H9 (cell line): ENCODE measurements around the gene CAMK1G. TPM values are rescaled to one million over a fixed set of nuclear protein-coding genes. Genes with fewer than 3 reads are reported as not detected.

Source experiments
- DNase-seq: peaks from one replicate; pipeline ENCODE4 v3.0.0-alpha.2; 2017
- H2AFZ ChIP-seq: one replicate; pipeline ENCODE4 v1.6.1; 2013; ENCODE audit warnings: mild to moderate bottlenecking, low read length, control low read depth, moderate library complexity
- H2AK5ac ChIP-seq: 2 replicates; pipeline ENCODE4 v1.6.1; 2013; ENCODE audit warnings: low read length, control low read depth, mixed read lengths; ENCODE audit not compliant: insufficient read length
- H2BK120ac ChIP-seq: one replicate; pipeline ENCODE4 v1.6.1; 2013; ENCODE audit warnings: low read depth, mild to moderate bottlenecking, low read length, control low read depth, inconsistent platforms; ENCODE audit not compliant: poor library complexity, severe bottlenecking
- H2BK12ac ChIP-seq: 2 replicates; pipeline ENCODE4 v1.6.1; 2013; ENCODE audit warnings: low read length, control low read depth, mixed read lengths, low read depth; ENCODE audit not compliant: insufficient read length
- H2BK15ac ChIP-seq: 2 replicates; pipeline ENCODE4 v1.6.1; 2013; ENCODE audit warnings: low read depth, low read length, control low read depth
- H2BK20ac ChIP-seq: one replicate; pipeline ENCODE4 v1.6.1; 2013; ENCODE audit warnings: low read depth, mild to moderate bottlenecking, low read length, control low read depth, inconsistent platforms; ENCODE audit not compliant: poor library complexity, severe bottlenecking
- H2BK5ac ChIP-seq: 2 replicates; pipeline ENCODE4 v1.6.1; 2013; ENCODE audit warnings: low read length, control low read depth, mixed read lengths; ENCODE audit not compliant: insufficient read length
- H3K14ac ChIP-seq: 2 replicates; pipeline ENCODE4 v1.6.1; 2013; ENCODE audit warnings: low read length, control low read depth; ENCODE audit not compliant: insufficient read depth
- H3K18ac ChIP-seq: 2 replicates; pipeline ENCODE4 v1.6.1; 2013; ENCODE audit warnings: low read depth, mild to moderate bottlenecking, mixed read lengths, low read length, control low read depth; ENCODE audit not compliant: insufficient read length
- H3K23ac ChIP-seq: 2 replicates; pipeline ENCODE4 v1.6.1; 2013; ENCODE audit warnings: low read length, control low read depth, mixed read lengths, low read depth; ENCODE audit not compliant: insufficient read length
- H3K23me2 ChIP-seq: 2 replicates; pipeline ENCODE4 v1.6.1; 2013; ENCODE audit warnings: low read depth, mild to moderate bottlenecking, mixed read lengths, low read length, control low read depth; ENCODE audit not compliant: insufficient read length, poor library complexity, severe bottlenecking
- H3K27ac ChIP-seq: 2 replicates; pipeline ENCODE4 v1.5.1; 2013; ENCODE audit warnings: low read length, control low read depth, mixed read lengths, low read depth; ENCODE audit not compliant: insufficient read length
- H3K27me3 ChIP-seq: 2 replicates; pipeline ENCODE4 v1.6.1; 2013; ENCODE audit warnings: low read length, control low read depth, inconsistent platforms; ENCODE audit not compliant: insufficient read depth
- H3K4ac ChIP-seq: 2 replicates; pipeline ENCODE4 v1.6.1; 2013; ENCODE audit warnings: low read depth, mild to moderate bottlenecking, control low read depth, inconsistent platforms, low read length, moderate library complexity
- H3K4me1 ChIP-seq: 2 replicates; pipeline ENCODE4 v1.6.1; 2013; ENCODE audit warnings: low read length, control low read depth, inconsistent platforms; ENCODE audit not compliant: insufficient read depth
- H3K4me2 ChIP-seq: 2 replicates; pipeline ENCODE4 v1.6.1; 2013; ENCODE audit warnings: low read length, control low read depth, mixed read lengths; ENCODE audit not compliant: insufficient read length, insufficient read depth
- H3K56ac ChIP-seq: 2 replicates; pipeline ENCODE4 v1.6.1; 2013; ENCODE audit warnings: low read depth, mild to moderate bottlenecking, mixed read lengths, low read length, control low read depth; ENCODE audit not compliant: insufficient read length
- H3K79me1 ChIP-seq: 2 replicates; pipeline ENCODE4 v1.6.1; 2013; ENCODE audit warnings: low read depth, mild to moderate bottlenecking, moderate library complexity, low read length, control low read depth, inconsistent platforms; ENCODE audit not compliant: insufficient read depth, poor library complexity, severe bottlenecking
- H3K79me2 ChIP-seq: 2 replicates; pipeline ENCODE4 v1.6.1; 2013; ENCODE audit warnings: low read length, control low read depth, inconsistent platforms; ENCODE audit not compliant: insufficient read depth
- H3K9ac ChIP-seq: 2 replicates; pipeline ENCODE4 v1.6.1; 2013; ENCODE audit warnings: low read length, control low read depth, mixed read lengths; ENCODE audit not compliant: insufficient read length; ENCODE audit errors: extremely low read depth
- H3K9me3 ChIP-seq: one replicate; pipeline ENCODE4 v1.6.1; 2013; ENCODE audit warnings: low read depth, low read length, inconsistent platforms; ENCODE audit not compliant: control insufficient read depth
- H3T11ph ChIP-seq: one replicate; pipeline ENCODE4 v1.6.1; 2013; ENCODE audit warnings: mild to moderate bottlenecking, low read length, control low read depth, inconsistent platforms
- H4K20me1 ChIP-seq: one replicate; pipeline ENCODE4 v1.6.1; 2013; ENCODE audit not compliant: control insufficient read depth, insufficient read length, insufficient read depth
- H4K5ac ChIP-seq: 2 replicates; pipeline ENCODE4 v1.6.1; 2013; ENCODE audit warnings: low read depth, mild to moderate bottlenecking, mixed read lengths, low read length, control low read depth; ENCODE audit not compliant: insufficient read length
- H4K8ac ChIP-seq: replicated peaks from 2 replicates; pipeline ENCODE4 v1.6.1; 2013; ENCODE audit warnings: low read length, control low read depth, mixed read lengths, low read depth; ENCODE audit not compliant: insufficient read length
- H4K91ac ChIP-seq: 2 replicates; pipeline ENCODE4 v1.6.1; 2013; ENCODE audit warnings: low read depth, mild to moderate bottlenecking, moderate library complexity, mixed read lengths, low read length, control low read depth; ENCODE audit not compliant: insufficient read length
- H3K27ac Mint-ChIP-seq, 3 experiments: 2 replicates in 2 of 3; 3 replicates in 1 of 3; pipeline ENCODE4 v1.8.0; 2020 to 2021; ENCODE audit warnings: mixed read lengths in 3 of 3, mild to moderate bottlenecking in 1 of 3, moderate library complexity in 1 of 3
- H3K27me3 Mint-ChIP-seq: 2 replicates; pipeline ENCODE4 v1.8.0; 2021; ENCODE audit warnings: low read depth, mild to moderate bottlenecking, moderate library complexity, mixed read lengths
- H3K36me3 Mint-ChIP-seq, 3 experiments: 2 replicates in 2 of 3; 3 replicates in 1 of 3; pipeline ENCODE4 v1.8.0; 2020 to 2021; ENCODE audit warnings: low read depth in 3 of 3, mixed read lengths in 3 of 3; ENCODE audit not compliant: insufficient read depth in 1 of 3
- H3K4me1 Mint-ChIP-seq, 2 experiments: 2 replicates each; pipeline ENCODE4 v1.8.0; 2020; ENCODE audit warnings: mixed read lengths in 2 of 2
- H3K4me3 Mint-ChIP-seq, 2 experiments: 2 replicates in 1 of 2; 3 replicates in 1 of 2; pipeline ENCODE4 v1.8.0; 2020 to 2021; ENCODE audit warnings: mild to moderate bottlenecking in 2 of 2, mixed read lengths in 2 of 2, moderate library complexity in 1 of 2
- H3K9me3 Mint-ChIP-seq, 2 experiments: 2 replicates in 1 of 2; 3 replicates in 1 of 2; pipeline ENCODE4 v1.8.0; 2020; ENCODE audit warnings: mild to moderate bottlenecking in 2 of 2, mixed read lengths in 2 of 2, moderate library complexity in 1 of 2
- CTCF ChIP-seq: fragments of 200-600 bp; sonication (generic); conservative IDR thresholded peaks from 3 replicates; pipeline ENCODE4 v1.8.0; 2021; ENCODE audit warnings: antibody characterized with exemption, mild to moderate bottlenecking
- WGBS: extraction: QIAGEN DNeasy Blood & Tissue Kit; methylation state at CpG from one replicate; pipeline ENCODE4 v1.1.7; 2013; ENCODE audit warnings: missing lambda C conversion rate, low lambda C conversion rate, mixed read lengths; ENCODE audit not compliant: insufficient read length; ENCODE audit errors: extremely low coverage; 5-methylcytosine and 5-hydroxymethylcytosine counted together
- total RNA-seq: library from RNA; stranded (reverse); gene quantifications from 2 replicates; pipeline ENCODE4 v1.2.1, GENCODE V29; 2021

The CAMK1G gene
- total RNA-seq, 1 experiment from 2014 or later, result 0.28 TPM

GRCh38 chr1:209650454-209650853 is 66.9 kb downstream of the CAMK1G start:
- H3K27me3 ChIP-seq, result no peaks in the 10 kb centered on the region
- no peak overlapping the region for H3K18ac ChIP-seq
- no peak overlapping the region for H3K23ac ChIP-seq
- H4K20me1 ChIP-seq, result no peaks in the 10 kb centered on the region
- H2BK15ac ChIP-seq, result no peak overlapping the region
- H2AK5ac ChIP-seq, result no peak overlapping the region
- no peak overlapping the region for H2AFZ ChIP-seq
- no peak overlapping the region for H3K56ac ChIP-seq
- peaks cover 8% of the 10 kb centered on the region for H3K27me3 Mint-ChIP-seq
- no CpG with 5 or more reads among the region's 1 CpG for WGBS
- no peak overlapping the region for H2BK5ac ChIP-seq
- H3K4me2 ChIP-seq, result no peak overlapping the region
- no peak overlapping the region for H2BK20ac ChIP-seq
- H3K9me3 Mint-ChIP-seq, result no peaks in the 10 kb centered on the region
- no peak overlapping the region for H3T11ph ChIP-seq
- H4K8ac ChIP-seq, result no peak overlapping the region
- DNase-seq, result no peak
- no peak overlapping the region for H3K27ac ChIP-seq
- H3K4me1 Mint-ChIP-seq, result peaks cover 22 to 34% of the 10 kb centered on the region in 2 experiments
- no peak overlapping the region for H3K4ac ChIP-seq
- H3K9me3 ChIP-seq, result no peaks in the 10 kb centered on the region
- no peak overlapping the region for H3K9ac ChIP-seq
- no peaks in the 10 kb centered on the region for H3K23me2 ChIP-seq
- no peak for TF ChIP-seq CTCF
- no peaks in the 10 kb centered on the region for H3K79me2 ChIP-seq
- H3K79me1 ChIP-seq, result no peaks in the 10 kb centered on the region
- H2BK120ac ChIP-seq, result no peak overlapping the region
- H4K91ac ChIP-seq, result no peak overlapping the region
- no peak overlapping the region for H3K14ac ChIP-seq
- H2BK12ac ChIP-seq, result no peak overlapping the region
- no peak overlapping the region for H3K4me3 Mint-ChIP-seq
- no peaks in the 10 kb centered on the region for H3K4me1 ChIP-seq
- no peak overlapping the region for H3K27ac Mint-ChIP-seq
- H4K5ac ChIP-seq, result no peak overlapping the region
- H3K36me3 Mint-ChIP-seq, result no peaks in the 10 kb centered on the region; a peak in 1 of 7 replicates
